ENCODE measurements around the gene TRIB2. TPM values are rescaled to one million over a fixed set of nuclear protein-coding genes. Genes with fewer than 3 reads are reported as not detected.
A peak's percentile ranks its signal among the peaks of the same experiment; 100 is the strongest.

The TRIB2 gene
- total RNA-seq (2013) = 1.6 TPM
- polyA plus RNA-seq = 1 to 10 TPM in 1 of 3 donors, under 1 TPM in 2; 0.29 to 2.6 (median 0.51) TPM
- polyA minus RNA-seq = 0.55 and 4.5 TPM in 2 replicates
- total RNA-seq = 0.70 to 8.5 (median 0.99) reads per million in 11 experiments

DNA sequence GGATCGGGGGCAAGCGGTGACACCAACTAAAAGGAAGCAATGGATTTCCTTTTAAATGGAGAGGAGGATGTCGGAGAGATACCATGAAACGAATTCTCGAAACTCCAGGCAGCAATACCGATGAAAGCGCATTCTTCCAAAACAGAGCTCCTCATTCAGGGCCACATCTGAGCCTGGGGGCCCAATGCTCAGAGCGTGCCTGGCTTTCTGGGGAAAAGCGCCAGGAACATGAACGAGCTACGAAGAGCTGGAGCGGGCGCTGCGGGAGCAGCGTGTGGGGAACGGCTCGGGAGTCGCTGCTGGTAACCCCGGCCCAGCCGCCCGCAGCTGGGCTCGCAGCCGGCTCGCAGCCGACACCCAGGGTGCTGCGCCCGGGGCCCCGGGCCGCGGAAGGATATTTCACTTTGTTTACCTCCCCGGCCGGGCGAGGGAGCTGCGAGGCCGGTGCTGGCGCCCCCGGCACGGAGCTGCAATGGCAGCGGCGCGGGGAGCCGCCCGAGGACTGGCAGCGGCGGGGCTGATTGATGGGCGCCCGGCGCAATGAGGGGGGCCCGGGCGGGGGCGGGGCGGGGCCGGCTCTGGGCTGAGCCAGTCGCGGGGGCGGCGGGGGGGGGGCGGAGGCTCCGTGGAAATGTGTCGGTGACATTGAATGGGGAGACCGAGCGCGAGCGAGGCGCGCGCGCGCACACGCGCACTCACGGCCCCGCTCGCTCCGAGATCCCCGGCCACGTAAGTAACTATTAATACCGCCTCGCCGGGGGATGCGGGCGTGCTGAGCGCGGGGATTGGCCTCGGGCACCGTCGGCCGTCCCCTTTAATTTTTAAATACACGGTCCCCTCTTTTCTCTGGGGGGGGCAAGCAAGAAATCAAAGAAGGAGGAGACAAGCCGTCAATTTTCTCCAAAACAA, at the start of gene TRIB2:
TRIB2 (plus strand) TSS at position 655 of the 909 bp plus-strand sequence. CDS start 1,372 bp downstream, outside the sequence.
- H3K9me3 Mint-ChIP-seq = peaks cover 0 to 27% (median 14%) of the 10 kb centered on the region in 7 donors
- H3K4me1 Mint-ChIP-seq = peaks cover 46% of the 10 kb centered on the region
- Histone ChIP-seq H3K36me3 (replicated peaks in 1 of 2; ENCODE audit: control insufficient read depth in 1 of 2, insufficient read depth in 2 of 2, low read length in 2 of 2) (no peaks in the 10 kb centered on the region), H3K9me3 (replicated peaks in 1 of 2; ENCODE audit: control insufficient read depth in 1 of 2, insufficient read depth in 1 of 2, low read length in 2 of 2) (no peaks in the 10 kb centered on the region), H3K9ac (ENCODE audit: insufficient read depth, low read length, poor library complexity, severe bottlenecking) (peak within 1 kb of the TSS; percentile 40), H3K4me2 (replicated peaks; ENCODE audit: extremely low read depth, low read length, poor library complexity, severe bottlenecking) (peak within 1 kb of the TSS; percentile 98), H3K4me1 (ENCODE audit: control insufficient read depth in 1 of 2, insufficient read depth in 2 of 2, low read length in 2 of 2) (peaks cover 34 to 45% of the 10 kb centered on the region in 2 donors), H3K27me3 (ENCODE audit: control insufficient read depth in 2 of 2, insufficient read depth in 2 of 2, low read length in 2 of 2) (peaks cover 43 to 70% of the 10 kb centered on the region in 2 donors), H3K4me3 (replicated peaks in 1 of 3; ENCODE audit: low read depth in 2 of 3, low read length in 3 of 3) (peak within 1 kb of the TSS; percentile 53 to 81 (median 57)), H3K27ac (ENCODE audit: low read depth in 1 of 2, low read length in 2 of 2) (no peak within 1 kb of the TSS), H4K20me1 (ENCODE audit: insufficient read depth, low read length) (no peaks in the 10 kb centered on the region), H2AFZ (ENCODE audit: insufficient read depth, low read depth, low read length, poor library complexity, severe bottlenecking) (peak within 1 kb of the TSS; percentile 84), H3K79me2 (ENCODE audit: insufficient read depth, low read length) (no peaks in the 10 kb centered on the region)
- peaks cover 15 to 19% of the 10 kb centered on the region in 2 donors for H3K36me3 Mint-ChIP-seq
- TF ChIP-seq, protein P1, sequence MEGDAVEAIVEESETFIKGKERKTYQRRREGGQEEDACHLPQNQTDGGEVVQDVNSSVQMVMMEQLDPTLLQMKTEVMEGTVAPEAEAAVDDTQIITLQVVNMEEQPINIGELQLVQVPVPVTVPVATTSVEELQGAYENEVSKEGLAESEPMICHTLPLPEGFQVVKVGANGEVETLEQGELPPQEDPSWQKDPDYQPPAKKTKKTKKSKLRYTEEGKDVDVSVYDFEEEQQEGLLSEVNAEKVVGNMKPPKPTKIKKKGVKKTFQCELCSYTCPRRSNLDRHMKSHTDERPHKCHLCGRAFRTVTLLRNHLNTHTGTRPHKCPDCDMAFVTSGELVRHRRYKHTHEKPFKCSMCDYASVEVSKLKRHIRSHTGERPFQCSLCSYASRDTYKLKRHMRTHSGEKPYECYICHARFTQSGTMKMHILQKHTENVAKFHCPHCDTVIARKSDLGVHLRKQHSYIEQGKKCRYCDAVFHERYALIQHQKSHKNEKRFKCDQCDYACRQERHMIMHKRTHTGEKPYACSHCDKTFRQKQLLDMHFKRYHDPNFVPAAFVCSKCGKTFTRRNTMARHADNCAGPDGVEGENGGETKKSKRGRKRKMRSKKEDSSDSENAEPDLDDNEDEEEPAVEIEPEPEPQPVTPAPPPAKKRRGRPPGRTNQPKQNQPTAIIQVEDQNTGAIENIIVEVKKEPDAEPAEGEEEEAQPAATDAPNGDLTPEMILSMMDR (IDR thresholded peaks at IDR 0.05) = peak; percentile 42
- peak within 1 kb of the TSS; percentile 97 to 98 for H3K4me3 Mint-ChIP-seq
- 0% methylated on average over 57 of the region's 90 CpGs for WGBS (ENCODE audit: insufficient coverage)
- peak in 2 of 3 donors; percentile 14 to 51 for DNase-seq
- H3K27ac Mint-ChIP-seq = peak within 1 kb of the TSS in 6 of 7 donors; percentile 15 to 83 (median 64)
- peaks cover 47 to 75% (median 59%) of the 10 kb centered on the region in 3 donors for H3K27me3 Mint-ChIP-seq (ENCODE audit: low read depth in 3 of 3)
- intact Hi-C loops (cut with micrococcal nuclease) = loop anchor here in 1 of 2 donors (10.0 kb wide), 1 partner anchor 272 kb away; no protein-coding TSS in a partner anchor

DNA sequence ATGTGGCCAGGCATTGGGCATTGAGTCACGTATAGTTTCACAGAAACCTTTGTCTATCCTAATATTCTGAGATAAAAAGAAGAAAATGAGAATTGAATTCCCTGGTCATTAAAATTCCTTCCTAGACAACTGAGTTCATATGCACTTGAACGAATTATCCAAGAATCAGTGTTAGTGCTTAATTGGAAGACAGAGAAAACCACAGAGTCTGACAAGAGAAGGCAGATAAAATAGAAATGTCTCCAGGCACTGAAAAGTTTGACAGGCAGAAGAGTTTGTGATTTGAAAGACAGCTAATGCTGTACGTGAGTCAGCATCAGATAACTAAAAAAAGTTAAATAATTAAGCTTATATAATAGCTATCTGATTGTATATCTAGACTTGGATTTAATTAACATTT, 47.7 kb upstream of the TRIB2 start:
- peaks cover 8 to 27% (median 16%) of the 10 kb centered on the region in 7 donors for H3K9me3 Mint-ChIP-seq
- H3K27me3 ChIP-seq (ENCODE audit: control insufficient read depth in 2 of 2, insufficient read depth in 2 of 2, low read length in 2 of 2) = peaks cover 0 to 3% of the 10 kb centered on the region in 2 donors
- no peaks in the 10 kb centered on the region for H3K36me3 Mint-ChIP-seq
- H3K27ac ChIP-seq (ENCODE audit: low read depth in 1 of 2, low read length in 2 of 2) = no peak overlapping the region
- peaks cover 0 to 5% (median 4%) of the 10 kb centered on the region in 3 donors for H3K27me3 Mint-ChIP-seq (ENCODE audit: low read depth in 3 of 3)
- no peak overlapping the region for H2AFZ ChIP-seq (ENCODE audit: insufficient read depth, low read depth, low read length, poor library complexity, severe bottlenecking)
- no peak overlapping the region for H3K9ac ChIP-seq (ENCODE audit: insufficient read depth, low read length, poor library complexity, severe bottlenecking)
- no peak for DNase-seq
- intact Hi-C loops (cut with micrococcal nuclease) = no loop called here
- H4K20me1 ChIP-seq (ENCODE audit: insufficient read depth, low read length) = no peaks in the 10 kb centered on the region
- peaks cover 12 to 14% of the 10 kb centered on the region in 2 donors for H3K9me3 ChIP-seq (replicated peaks in 1 of 2; ENCODE audit: control insufficient read depth in 1 of 2, insufficient read depth in 1 of 2, low read length in 2 of 2)
- no peaks in the 10 kb centered on the region for H3K79me2 ChIP-seq (ENCODE audit: insufficient read depth, low read length)
- no CpG with 5 or more reads among the region's 3 CpGs for WGBS (ENCODE audit: insufficient coverage)
- no peak overlapping the region for H3K4me3 ChIP-seq (replicated peaks in 1 of 3; ENCODE audit: low read depth in 2 of 3, low read length in 3 of 3)
- no peaks in the 10 kb centered on the region for H3K36me3 ChIP-seq (replicated peaks in 1 of 2; ENCODE audit: control insufficient read depth in 1 of 2, insufficient read depth in 2 of 2, low read length in 2 of 2)
- H3K4me2 ChIP-seq (replicated peaks; ENCODE audit: extremely low read depth, low read length, poor library complexity, severe bottlenecking) = no peak overlapping the region
- TF ChIP-seq, protein P1 (IDR thresholded peaks at IDR 0.05) = no peak
- no peaks in the 10 kb centered on the region for H3K4me1 ChIP-seq (ENCODE audit: control insufficient read depth in 1 of 2, insufficient read depth in 2 of 2, low read length in 2 of 2)
- H3K4me1 Mint-ChIP-seq = no peaks in the 10 kb centered on the region
- no peak overlapping the region for H3K4me3 Mint-ChIP-seq
- no peak overlapping the region for H3K27ac Mint-ChIP-seq
